ENCODE data around the gene MAN2B1.
"Not testable (repeated sequence)": the region's sequence is repeated elsewhere in the genome, so short reads cannot be mapped to it uniquely, and the experiment has no call there.

The MAN2B1 gene

DNA sequence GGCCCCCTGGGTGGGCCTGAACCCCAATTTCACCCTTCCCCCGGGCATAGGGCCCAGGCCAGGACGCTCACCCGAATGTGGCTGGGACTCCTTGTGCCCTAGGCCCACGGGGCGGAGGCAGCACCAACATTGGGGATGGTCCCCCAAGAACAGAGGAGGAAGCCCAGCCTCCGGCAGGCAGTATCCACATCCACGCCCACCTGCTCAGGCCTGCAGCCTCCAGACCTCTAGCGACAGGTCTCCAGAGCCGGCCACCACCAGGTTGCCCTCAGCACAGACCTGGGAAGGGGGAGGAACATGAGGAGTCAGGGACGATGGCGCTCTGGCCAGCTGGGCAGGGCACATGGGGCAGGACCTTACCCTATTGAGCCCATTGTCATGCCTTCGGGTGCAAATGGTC lies 22.5 kb upstream of the MAN2B1 start:
- no peak for DNase-seq (ENCODE audit: low spot score)

GRCh38 chr19:12687496-12688196 lies 21.1 kb upstream of the MAN2B1 start, which contains the start of gene GNG14:
GNG14 (plus strand) TSS chr19:12687998; CDS start chr19:12688049, 51 bp downstream.
- no peak for DNase-seq (ENCODE audit: low spot score)

DNA sequence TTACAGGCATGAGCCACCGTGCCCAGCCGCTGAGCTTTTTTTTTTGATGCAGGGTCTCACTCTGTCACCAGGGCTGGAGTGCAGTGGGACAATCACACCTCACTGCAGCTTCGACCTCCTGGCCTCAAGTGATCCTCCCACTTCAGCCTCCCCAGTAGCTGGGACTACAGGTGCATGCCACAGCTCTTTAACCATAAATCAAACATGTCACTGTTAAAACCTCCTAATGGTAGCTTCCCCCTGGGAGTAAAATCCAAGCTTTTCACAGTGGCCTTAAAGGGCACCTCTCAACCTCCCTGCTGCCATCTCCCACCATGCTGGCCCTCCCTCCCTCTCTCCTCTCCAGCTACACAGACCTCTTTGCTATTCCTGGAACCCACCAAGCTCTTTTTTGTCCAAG lies 19.3 kb upstream of the MAN2B1 start:
- DNase-seq (ENCODE audit: low spot score), result no peak

GRCh38 chr19:12681074-12681987 lies 14.8 kb upstream of the MAN2B1 start, which contains the start of gene DHPS:
DHPS (minus strand) TSS chr19:12681880; CDS start chr19:12681766, 114 bp downstream.
- peak; percentile 98 for DNase-seq (ENCODE audit: low spot score)

GRCh38 chr19:12680034-12680433 lies 13.5 kb upstream of the MAN2B1 start:
- DNase-seq (ENCODE audit: low spot score), result no peak

DNA sequence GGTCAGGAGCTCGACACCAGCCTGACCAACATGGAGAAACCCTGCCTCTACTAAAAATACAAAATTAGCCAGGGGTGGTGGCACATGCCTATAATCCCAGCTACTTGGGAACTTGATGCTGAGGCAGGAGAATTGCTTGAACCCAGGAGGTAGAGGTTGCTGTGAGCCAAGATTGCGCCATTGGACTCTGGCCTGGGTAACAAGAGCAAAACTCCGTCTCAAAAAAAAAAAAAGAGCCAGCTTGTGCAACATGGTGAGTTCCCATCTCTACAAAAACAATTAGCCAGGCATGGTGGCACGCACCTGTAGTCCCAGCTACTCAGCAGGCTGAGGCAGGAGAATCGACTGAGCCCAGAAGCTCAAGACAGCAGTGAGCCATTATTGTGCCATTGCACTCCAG lies 11.5 kb upstream of the MAN2B1 start:
- not testable (repeated sequence) for DNase-seq (ENCODE audit: low spot score)

DNA sequence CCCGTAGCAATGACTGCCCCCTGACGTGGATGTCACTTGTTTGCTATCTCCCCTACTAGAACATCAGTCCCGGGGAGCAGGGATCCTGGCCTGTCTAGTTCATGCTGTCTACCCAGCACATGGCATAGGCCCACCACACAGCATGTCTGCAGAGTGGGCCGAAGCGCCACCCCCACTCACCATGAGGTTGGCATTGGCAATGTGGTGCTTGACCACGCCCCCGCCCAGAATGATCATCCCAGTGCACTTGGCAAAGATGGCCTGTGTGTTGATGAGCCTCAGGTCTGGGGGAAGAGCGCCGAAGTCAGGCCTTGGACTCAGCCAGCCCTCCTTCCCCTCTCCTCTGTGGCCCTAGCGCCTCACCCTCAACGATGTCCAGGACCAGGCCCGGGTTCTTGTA lies 10.4 kb upstream of the MAN2B1 start:
- DNase-seq (ENCODE audit: low spot score), result no peak

DNA sequence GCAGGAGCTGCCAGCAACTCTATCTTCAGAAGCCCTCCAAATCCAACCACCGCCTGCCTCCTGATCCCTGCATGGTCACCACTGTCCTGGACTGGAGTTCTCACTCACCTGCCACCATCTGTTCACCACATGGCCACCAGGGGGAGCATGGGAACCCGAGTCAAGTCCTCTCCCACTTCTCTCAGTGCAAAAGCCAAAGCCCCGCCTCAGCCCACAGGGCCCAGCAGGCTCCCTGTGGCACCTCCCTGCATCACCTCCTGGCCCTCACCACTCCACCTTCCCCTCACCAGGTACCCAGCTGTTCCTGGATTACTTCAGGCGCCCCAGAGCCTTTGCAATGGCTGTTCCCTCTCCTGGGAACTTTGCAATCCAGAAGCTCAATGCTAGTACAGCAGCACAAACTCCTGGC lies 9.8 kb upstream of the MAN2B1 start:
- peak; percentile 85 for DNase-seq (ENCODE audit: low spot score)

DNA sequence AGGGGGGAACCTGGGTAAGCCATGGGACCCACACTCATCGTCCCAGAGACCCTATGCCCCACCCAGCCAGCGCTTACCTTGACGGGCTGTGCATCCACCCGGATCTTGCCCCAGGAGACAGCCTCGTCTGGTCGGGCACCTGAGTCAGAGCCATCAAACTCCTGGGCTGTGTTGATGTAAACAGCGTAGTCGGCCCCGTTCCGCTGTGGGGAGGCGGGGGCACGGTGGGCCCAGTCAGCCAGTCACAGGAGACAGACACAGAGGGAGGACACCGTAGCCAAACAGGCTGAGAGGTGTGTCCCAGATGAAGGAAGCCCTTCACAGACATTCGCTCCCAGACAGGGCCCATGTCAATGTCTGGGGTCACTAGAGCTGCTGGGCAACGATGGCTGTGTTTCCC lies 9.4 kb upstream of the MAN2B1 start:
- DNase-seq (ENCODE audit: low spot score), result no peak

GRCh38 chr19:12675399-12675798 lies 8.9 kb upstream of the MAN2B1 start:
- no peak for DNase-seq (ENCODE audit: low spot score)

DNA sequence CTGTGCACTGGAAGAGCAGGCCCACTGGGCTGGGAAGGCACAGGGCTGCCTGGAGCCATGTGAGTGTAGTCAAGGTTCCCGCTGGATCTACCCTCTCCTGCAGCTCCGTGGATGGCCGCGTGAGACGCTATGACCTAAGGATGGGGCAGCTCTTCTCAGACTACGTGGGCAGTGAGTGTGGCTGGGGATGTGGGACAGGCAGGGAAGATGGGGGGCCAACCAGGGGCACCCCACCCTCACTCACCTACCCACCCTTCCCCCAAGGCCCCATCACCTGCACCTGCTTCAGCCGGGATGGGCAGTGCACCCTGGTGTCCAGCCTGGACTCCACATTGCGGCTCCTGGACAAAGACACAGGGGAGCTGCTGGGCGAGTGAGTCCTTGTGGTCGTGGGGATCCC lies 6.2 kb upstream of the MAN2B1 start:
- no peak for DNase-seq (ENCODE audit: low spot score)

GRCh38 chr19:12670159-12670928 lies 3.8 kb upstream of the MAN2B1 start:
- no peak for DNase-seq (ENCODE audit: low spot score)

- peak; percentile 87 for DNase-seq (ENCODE audit: low spot score)
These were observed 3.0 kb upstream of the MAN2B1 start for GRCh38 chr19:12669270-12670158.

- peak; percentile 79 for DNase-seq (ENCODE audit: low spot score)
These were observed 2.4 kb upstream of the MAN2B1 start for GRCh38 chr19:12668932-12669269.

DNA sequence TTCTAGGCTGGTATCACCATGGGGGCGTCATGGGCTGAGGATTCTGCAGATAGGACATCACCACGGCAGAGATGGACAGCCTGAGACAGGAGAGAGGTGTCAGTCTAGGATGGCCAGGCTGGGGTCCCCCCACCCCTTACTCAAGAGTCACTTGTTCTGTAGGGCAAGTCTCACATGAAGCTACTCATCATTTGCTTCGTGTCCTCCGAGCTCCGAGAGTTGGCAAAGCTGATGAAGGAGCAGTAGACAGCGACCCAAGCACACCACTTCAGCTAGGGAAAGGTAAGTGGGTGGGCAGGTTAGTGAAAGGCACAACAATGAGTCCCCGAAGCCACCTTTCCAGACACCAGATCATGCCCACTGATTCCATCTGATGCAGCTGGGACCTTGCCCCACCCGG lies 1.8 kb upstream of the MAN2B1 start:
- DNase-seq (ENCODE audit: low spot score), result no peak

DNA sequence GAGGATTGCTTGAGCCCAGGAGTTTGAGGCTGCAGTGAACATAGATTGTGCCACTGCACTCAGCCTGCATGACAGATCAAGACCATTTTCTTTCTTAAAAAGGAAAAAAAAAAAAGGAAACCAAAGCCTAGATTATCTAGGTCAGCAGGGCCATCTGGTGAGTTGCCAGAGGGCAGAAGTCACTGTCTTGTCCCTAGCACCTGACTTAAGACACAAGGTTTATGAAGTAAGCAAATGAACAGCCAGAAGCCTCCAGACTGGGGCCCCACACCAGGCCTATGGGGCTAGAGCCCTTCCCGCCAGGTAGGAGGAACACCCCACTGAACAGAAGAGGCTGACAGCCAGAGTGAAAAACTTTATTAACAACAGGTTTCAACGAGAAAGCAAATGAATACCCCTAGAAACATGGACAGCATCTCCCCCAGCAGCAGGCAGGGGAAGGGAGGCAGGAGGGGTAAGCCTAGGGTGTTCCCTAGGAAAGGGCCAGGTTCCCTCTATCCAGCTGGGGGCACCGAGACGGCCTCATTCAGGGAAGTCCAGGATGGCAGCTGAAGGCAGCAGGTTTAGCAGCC lies 1.3 kb upstream of the MAN2B1 start:
- no peak for DNase-seq (ENCODE audit: low spot score)

- no peak for DNase-seq (ENCODE audit: low spot score)
These were observed 774 bp downstream of the MAN2B1 start for GRCh38 chr19:12665671-12666264.

DNA sequence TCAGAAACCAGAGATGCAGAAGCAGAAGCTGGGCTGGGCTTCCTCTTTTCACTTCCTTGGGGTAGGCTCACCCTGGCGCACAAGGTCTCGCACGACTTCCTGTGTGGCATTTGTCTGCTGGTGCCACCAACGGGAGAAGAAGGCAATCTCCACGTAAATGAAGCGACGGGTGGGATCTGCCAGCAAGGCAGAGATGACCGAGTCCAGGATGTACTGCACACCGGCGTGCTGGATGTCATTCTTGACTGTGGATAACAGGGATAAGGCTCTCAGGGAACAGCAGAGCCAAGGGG lies 1.3 kb downstream of the MAN2B1 start:
- DNase-seq (ENCODE audit: low spot score), result no peak

DNA sequence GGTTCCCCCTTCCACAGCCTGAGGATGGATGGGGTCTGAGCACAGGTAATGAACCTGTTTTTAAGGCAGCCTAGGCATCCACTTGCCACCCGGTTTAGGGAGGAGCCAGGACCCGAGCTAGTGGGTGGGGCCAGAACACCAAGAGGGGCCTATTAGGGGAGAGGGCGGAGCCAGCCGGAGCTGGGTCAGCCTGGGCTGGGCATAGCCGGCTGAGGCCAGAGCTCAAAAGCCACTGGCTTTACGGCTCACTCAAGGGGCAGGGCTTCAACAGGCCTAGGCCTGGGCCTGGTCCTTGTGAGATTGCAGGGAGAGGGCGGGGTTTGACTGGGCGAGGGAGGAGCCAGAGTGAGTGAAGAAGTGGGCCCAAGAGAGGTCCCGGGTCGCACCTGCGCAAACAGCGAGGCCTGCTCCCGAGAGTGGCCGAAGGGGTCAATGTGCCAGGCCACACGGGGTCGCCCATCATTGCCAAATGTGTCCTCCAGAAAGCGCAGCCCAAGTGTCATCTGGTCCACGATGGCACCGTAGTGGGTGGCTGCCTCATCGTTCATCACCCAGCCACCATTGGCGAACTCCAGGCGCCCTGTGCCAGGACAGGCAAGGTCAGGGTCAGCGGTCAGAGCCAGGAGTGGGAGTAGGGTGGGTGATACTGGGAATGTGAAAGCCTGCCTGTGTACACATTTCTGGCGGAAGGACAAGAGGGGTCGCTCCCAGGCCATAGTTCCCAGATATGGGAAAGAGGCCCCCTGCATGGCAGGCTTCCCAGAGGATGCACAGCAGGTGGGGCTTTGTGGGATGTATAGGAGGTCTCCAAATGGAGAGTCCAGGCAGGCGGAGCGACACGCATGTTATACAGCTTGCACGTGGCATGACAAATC lies 1.9 kb downstream of the MAN2B1 start:
- DNase-seq (ENCODE audit: low spot score), result peak; percentile 53

GRCh38 chr19:12660980-12661379 lies 5.6 kb downstream of the MAN2B1 start:
- no peak for DNase-seq (ENCODE audit: low spot score)
